Measurements from ENCODE around the gene TOMM7.

GRCh38 chr7:22867589-22867988 is 44.9 kb upstream of the TOMM7 start:
- TF ChIP-seq CTCF (IDR thresholded peaks at IDR 0.05) (no peak), POLR2A (IDR thresholded peaks at IDR 0.05) (no peak)
